Camera-type eye (tissue), 1 donor: Measurements from ENCODE around the gene EPHB4. TPM values are rescaled to one million over a fixed set of nuclear protein-coding genes. Genes with fewer than 3 reads are reported as not detected.

Experiments
- total RNA-seq: library from RNA; depleted of rRNA; stranded (reverse); fragments of >200 nt; gene quantifications from one replicate; pipeline ENCODE4 v1.2.3, GENCODE V29; 2014

The EPHB4 gene
- total RNA-seq, result 53.1 TPM

GRCh38 chr7:100827330-100828226 is at the start of gene EPHB4:
TSS of gene EPHB4 (minus strand) at chr7:100827523. CDS start at chr7:100827030, 493 bp downstream.

DNA sequence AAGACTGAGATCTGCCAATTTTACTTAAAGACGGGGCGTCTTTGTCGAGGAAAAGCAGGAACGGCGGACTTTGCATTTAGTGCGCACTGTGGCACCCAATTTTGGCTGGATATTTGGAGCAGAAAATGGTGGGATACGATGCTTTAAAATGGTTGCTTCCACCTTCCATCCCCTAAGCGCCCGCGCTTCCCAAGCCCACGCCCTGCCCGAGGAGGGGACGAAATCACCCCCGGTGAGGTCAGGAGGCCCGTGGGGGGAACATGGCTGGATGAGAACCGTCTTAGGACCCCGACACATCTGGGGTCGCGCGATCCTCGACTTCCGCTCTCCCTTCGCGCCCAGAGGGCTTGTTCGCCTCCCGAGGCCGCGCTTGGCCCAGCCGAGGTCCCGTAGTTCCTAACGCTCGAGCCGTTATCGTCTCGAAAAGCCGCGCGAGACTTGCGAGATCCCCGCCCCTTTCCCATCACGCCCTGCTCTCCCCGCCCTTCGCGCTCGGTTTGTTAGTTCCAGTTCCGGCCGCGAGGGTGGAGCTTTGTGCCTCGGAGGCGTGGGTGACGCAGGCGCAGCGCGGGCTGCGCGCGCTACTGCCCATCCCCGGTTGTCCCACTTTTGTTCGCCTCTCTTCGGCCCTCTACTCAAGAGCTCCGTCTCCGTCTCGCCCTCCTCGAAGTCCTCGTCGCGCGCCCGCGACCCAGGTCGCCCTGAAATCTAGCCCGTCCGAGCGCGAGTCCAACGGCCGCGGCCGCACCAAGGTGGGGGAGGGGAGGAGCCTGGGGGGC is 47.4 kb upstream of the EPHB4 start, which contains the start of gene SRRT:
TSS of gene SRRT (plus strand) at position 527 of the 779 bp plus-strand sequence. CDS start 488 bp downstream, outside the sequence.

GRCh38 chr7:100867040-100867775 is 39.9 kb upstream of the EPHB4 start, which contains the start of gene TRIP6:
TSS of gene TRIP6 (plus strand) at chr7:100867387. CDS start at chr7:100867498, 111 bp downstream.

GRCh38 chr7:100852048-100852872 is 24.9 kb upstream of the EPHB4 start, which contains the start of gene SLC12A9:
TSS of gene SLC12A9 (plus strand) at chr7:100852713. CDS start at chr7:100854198, 1,485 bp downstream.

Other genes starting within 250 kb of the EPHB4 start
- gene LRCH4, start 241.4 kb downstream of the EPHB4 start, total RNA-seq, result 41.8 TPM
- 2.5 TPM for gene FBXO24, start 241.2 kb downstream of the EPHB4 start, total RNA-seq
- gene PCOLCE, start 225.2 kb downstream of the EPHB4 start, total RNA-seq, result 198 TPM
- 10.0 TPM for gene MOSPD3, start 215.0 kb downstream of the EPHB4 start, total RNA-seq
- 6.2 TPM for gene TFR2, start 186.0 kb downstream of the EPHB4 start, total RNA-seq
- gene ACTL6B, start 171.1 kb downstream of the EPHB4 start, total RNA-seq, result 14.7 TPM
- 103 TPM for gene GNB2, start 153.8 kb downstream of the EPHB4 start, total RNA-seq
- 45.0 TPM for gene GIGYF1, start 133.3 kb downstream of the EPHB4 start, total RNA-seq
- gene POP7, start 121.4 kb downstream of the EPHB4 start, total RNA-seq, result 25.2 TPM
- gene EPO, start 107.1 kb downstream of the EPHB4 start, total RNA-seq, result not detected
- not detected for gene ZAN, start 93.9 kb downstream of the EPHB4 start, total RNA-seq
- 17.0 TPM for gene SLC12A9, start 25.2 kb upstream of the EPHB4 start, total RNA-seq
- gene TRIP6, start 39.9 kb upstream of the EPHB4 start, total RNA-seq, result 44.5 TPM
- 88.3 TPM for gene SRRT, start 47.6 kb upstream of the EPHB4 start, total RNA-seq
- gene UFSP1, start 62.2 kb upstream of the EPHB4 start, total RNA-seq, result 0.82 TPM
- gene ACHE, start 68.4 kb upstream of the EPHB4 start, total RNA-seq, result 25.7 TPM
- gene MUC3A, start 122.0 kb upstream of the EPHB4 start, total RNA-seq, result not detected
- not detected for gene MUC12, start 142.0 kb upstream of the EPHB4 start, total RNA-seq
- not detected for gene MUC17, start 192.6 kb upstream of the EPHB4 start, total RNA-seq